Loucy (cell line): ENCODE measurements around the gene MTHFS.

Experiments used
- H2AFZ ChIP-seq: fragments of 200-600 bp; sonication (generic); 2 replicates; pipeline ENCODE4 v1.6.0; 2016; ENCODE audit warnings: antibody characterized with exemption, mild to moderate bottlenecking, low read length, moderate library complexity
- H3F3A ChIP-seq: fragments of 200-600 bp; 2 replicates; pipeline ENCODE4 v1.6.0; 2016; ENCODE audit warnings: antibody characterized with exemption, low read depth, mild to moderate bottlenecking
- H3K27me3 ChIP-seq: fragments of 200-600 bp; sonication (generic); 2 replicates; pipeline ENCODE4 v1.6.1; 2014; ENCODE audit warnings: low read length, mild to moderate bottlenecking; ENCODE audit not compliant: insufficient read depth, poor library complexity, severe bottlenecking
- H3K36me3 ChIP-seq: fragments of 200-600 bp; sonication (generic); 2 replicates; pipeline ENCODE4 v1.6.1; 2016; ENCODE audit warnings: low read length; ENCODE audit not compliant: insufficient read depth
- H3K4me1 ChIP-seq: fragments of 200-600 bp; sonication (generic); 2 replicates; pipeline ENCODE4 v1.5.1; 2014; ENCODE audit warnings: low read length, mild to moderate bottlenecking; ENCODE audit not compliant: insufficient read depth, poor library complexity, severe bottlenecking
- H3K4me2 ChIP-seq: fragments of 200-600 bp; sonication (generic); 2 replicates; pipeline ENCODE4 v1.6.0; 2014; ENCODE audit warnings: antibody characterized with exemption, low read length, low read depth, mild to moderate bottlenecking; ENCODE audit not compliant: poor library complexity, severe bottlenecking
- H3K4me3 ChIP-seq: fragments of 200-600 bp; sonication (generic); 2 replicates; pipeline ENCODE4 v1.5.1; 2014; ENCODE audit warnings: low read length, mild to moderate bottlenecking, mixed read lengths; ENCODE audit not compliant: poor library complexity, severe bottlenecking
- H3K79me2 ChIP-seq: fragments of 200-600 bp; sonication (generic); 2 replicates; pipeline ENCODE4 v1.6.1; 2014; ENCODE audit warnings: low read length; ENCODE audit not compliant: insufficient read depth
- H3K9ac ChIP-seq: fragments of 200-600 bp; sonication (generic); 2 replicates; pipeline ENCODE4 v1.6.0; 2014; ENCODE audit warnings: mild to moderate bottlenecking, low read depth, low read length, moderate library complexity; ENCODE audit not compliant: poor library complexity, severe bottlenecking
- H3K9me2 ChIP-seq: fragments of 200-600 bp; sonication (generic); replicated peaks from 2 replicates; pipeline ENCODE4 v1.6.1; 2016; ENCODE audit warnings: low read depth, low read length, mixed read lengths
- H3K9me3 ChIP-seq: fragments of 200-600 bp; sonication (generic); 2 replicates; pipeline ENCODE4 v1.6.1; 2014; ENCODE audit warnings: mild to moderate bottlenecking, antibody characterized with exemption, low read length, low read depth; ENCODE audit not compliant: insufficient read depth
- H4K20me1 ChIP-seq: fragments of 200-600 bp; sonication (generic); 2 replicates; pipeline ENCODE4 v1.6.0; 2014; ENCODE audit warnings: antibody characterized with exemption, low read length, mild to moderate bottlenecking; ENCODE audit not compliant: insufficient read depth, poor library complexity, severe bottlenecking
- CTCF ChIP-seq: fragments of 200-600 bp; sonication (generic); conservative IDR thresholded peaks from 2 replicates; pipeline ENCODE4 v1.5.1; 2014; ENCODE audit warnings: mild to moderate bottlenecking, antibody characterized with exemption, low read length
- EZH2phosphoT487 ChIP-seq: fragments of 200-600 bp; IDR thresholded peaks from 2 replicates; pipeline ENCODE4 v1.6.1; 2018; ENCODE audit warnings: antibody characterized with exemption, mild to moderate bottlenecking, moderate library complexity, borderline replicate concordance

Gene MTHFS

GRCh38 chr15:79831604-79832003 is 65.2 kb downstream of the MTHFS start:
- Histone ChIP-seq H3K36me3 (no peaks in the 10 kb centered on the region), H3K9me2 (no peaks in the 10 kb centered on the region), H3K9me3 (no peaks in the 10 kb centered on the region), H3K79me2 (no peaks in the 10 kb centered on the region), H3K9ac (no peak overlapping the region), H2AFZ (no peak overlapping the region), H3K4me2 (no peak overlapping the region), H3K4me1 (peaks cover 6% of the 10 kb centered on the region), H3K4me3 (no peak overlapping the region), H3F3A (no peaks in the 10 kb centered on the region), H4K20me1 (no peaks in the 10 kb centered on the region), H3K27me3 (no peaks in the 10 kb centered on the region)
- TF ChIP-seq CTCF (no peak), EZH2phosphoT487 (no peak)

GRCh38 chr15:79829950-79830349 is 66.9 kb downstream of the MTHFS start:
- Histone ChIP-seq H3K9ac (no peak overlapping the region), H2AFZ (no peak overlapping the region), H3F3A (no peaks in the 10 kb centered on the region), H3K79me2 (no peaks in the 10 kb centered on the region), H4K20me1 (no peaks in the 10 kb centered on the region), H3K9me2 (no peaks in the 10 kb centered on the region), H3K4me3 (no peak overlapping the region), H3K36me3 (no peaks in the 10 kb centered on the region), H3K4me2 (no peak overlapping the region), H3K27me3 (no peaks in the 10 kb centered on the region), H3K9me3 (no peaks in the 10 kb centered on the region), H3K4me1 (peaks cover 6% of the 10 kb centered on the region)
- TF ChIP-seq CTCF (no peak), EZH2phosphoT487 (no peak)

- no peaks in the 10 kb centered on the region for H3F3A ChIP-seq
- no peaks in the 10 kb centered on the region for H3K27me3 ChIP-seq
- no peaks in the 10 kb centered on the region for H4K20me1 ChIP-seq
- no peaks in the 10 kb centered on the region for H3K36me3 ChIP-seq
- no peaks in the 10 kb centered on the region for H3K9me2 ChIP-seq
- H3K4me2 ChIP-seq: no peak overlapping the region
- H3K79me2 ChIP-seq: no peaks in the 10 kb centered on the region
- H3K9me3 ChIP-seq: no peaks in the 10 kb centered on the region
- H3K4me3 ChIP-seq: no peak overlapping the region
- peaks cover 6% of the 10 kb centered on the region for H3K4me1 ChIP-seq
- no peak overlapping the region for H3K9ac ChIP-seq
- TF ChIP-seq EZH2phosphoT487 (no peak), CTCF (no peak)
- H2AFZ ChIP-seq: no peak overlapping the region
These were observed 68.4 kb downstream of the MTHFS start for GRCh38 chr15:79828447-79828846.
